ENCODE measurements around the gene NPM3. TPM values are rescaled to one million over a fixed set of nuclear protein-coding genes. Genes with fewer than 3 reads are reported as not detected.
"Not testable (repeated sequence)": the region's sequence is repeated elsewhere in the genome, so short reads cannot be mapped to it uniquely, and the experiment has no call there.

The NPM3 gene
- polyA plus RNA-seq, 1 experiment, result 35.6 TPM

DNA sequence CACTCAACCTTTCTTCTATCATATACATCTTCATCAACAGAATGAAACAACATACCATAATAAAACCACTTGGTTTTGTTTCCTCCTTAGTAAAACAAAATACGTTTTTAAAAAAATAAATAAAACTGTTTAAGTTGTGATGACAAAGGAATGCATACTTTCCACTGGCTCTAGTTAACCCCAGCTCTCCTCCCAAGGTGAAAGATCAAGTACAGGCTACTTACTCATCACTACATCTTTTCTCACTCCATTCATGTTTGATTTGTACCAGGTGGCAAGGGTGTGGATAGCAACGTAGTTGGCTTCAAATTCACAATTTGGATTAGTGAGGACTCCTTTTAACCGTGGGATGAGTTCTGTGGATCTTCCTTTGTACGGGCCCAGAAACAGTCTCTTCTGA, 20.3 kb upstream of the NPM3 start:
- POLR2A ChIA-PET, result no interaction called here
- Histone ChIP-seq H3K4me3 (ENCODE audit: low read depth, low read length) (no peak overlapping the region), H3K27me3 (ENCODE audit: control insufficient read depth, insufficient read depth, low read length) (no peaks in the 10 kb centered on the region), H3K36me3 (ENCODE audit: control insufficient read depth, insufficient read depth, low read length) (peaks cover 21% of the 10 kb centered on the region)
- CTCF ChIA-PET, result interaction anchor here (0.9 to 2.1 kb wide), 3 partner anchors 8 to 211 kb away, joined by 3 to 6 read pairs (median 5); no protein-coding TSS in a partner anchor
- TF ChIP-seq, protein P1, sequence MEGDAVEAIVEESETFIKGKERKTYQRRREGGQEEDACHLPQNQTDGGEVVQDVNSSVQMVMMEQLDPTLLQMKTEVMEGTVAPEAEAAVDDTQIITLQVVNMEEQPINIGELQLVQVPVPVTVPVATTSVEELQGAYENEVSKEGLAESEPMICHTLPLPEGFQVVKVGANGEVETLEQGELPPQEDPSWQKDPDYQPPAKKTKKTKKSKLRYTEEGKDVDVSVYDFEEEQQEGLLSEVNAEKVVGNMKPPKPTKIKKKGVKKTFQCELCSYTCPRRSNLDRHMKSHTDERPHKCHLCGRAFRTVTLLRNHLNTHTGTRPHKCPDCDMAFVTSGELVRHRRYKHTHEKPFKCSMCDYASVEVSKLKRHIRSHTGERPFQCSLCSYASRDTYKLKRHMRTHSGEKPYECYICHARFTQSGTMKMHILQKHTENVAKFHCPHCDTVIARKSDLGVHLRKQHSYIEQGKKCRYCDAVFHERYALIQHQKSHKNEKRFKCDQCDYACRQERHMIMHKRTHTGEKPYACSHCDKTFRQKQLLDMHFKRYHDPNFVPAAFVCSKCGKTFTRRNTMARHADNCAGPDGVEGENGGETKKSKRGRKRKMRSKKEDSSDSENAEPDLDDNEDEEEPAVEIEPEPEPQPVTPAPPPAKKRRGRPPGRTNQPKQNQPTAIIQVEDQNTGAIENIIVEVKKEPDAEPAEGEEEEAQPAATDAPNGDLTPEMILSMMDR (IDR thresholded peaks at IDR 0.05; ENCODE audit: insufficient read depth, low read depth, low read length), result no peak
- no peak for DNase-seq (ENCODE audit: low read depth)

DNA sequence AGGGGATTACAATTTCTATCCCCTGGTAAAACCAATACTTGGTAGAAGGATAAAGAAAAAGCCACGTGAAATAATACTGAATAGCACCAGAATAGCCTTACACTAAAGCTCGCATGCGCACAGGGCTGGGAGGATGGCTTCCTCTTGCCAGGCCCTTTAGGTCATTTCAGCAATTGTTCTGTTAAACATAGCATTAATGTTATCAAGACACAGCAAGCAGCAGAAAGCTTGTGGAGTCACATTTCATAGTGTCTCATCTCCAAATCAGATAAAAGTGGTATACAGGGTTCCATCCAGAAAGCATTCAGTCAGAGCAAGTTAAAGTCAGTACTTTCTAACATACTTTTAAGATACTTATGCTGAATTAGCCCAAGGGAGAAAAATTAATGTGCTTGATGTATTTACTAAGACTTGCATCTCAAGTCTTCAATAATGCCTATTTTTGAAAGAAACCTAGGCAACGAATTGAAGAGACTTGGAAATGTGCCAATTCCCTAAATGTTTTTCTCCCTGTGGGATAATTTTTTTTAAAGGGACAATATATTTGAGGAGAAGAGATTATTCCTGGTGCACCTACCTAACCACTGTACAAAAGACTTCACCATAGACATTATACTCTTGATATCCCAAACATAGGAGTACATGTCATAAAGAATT, 14.3 kb upstream of the NPM3 start:
- POLR2A ChIA-PET, result no interaction called here
- Histone ChIP-seq H3K4me3 (ENCODE audit: low read depth, low read length) (no peak overlapping the region), H3K27me3 (ENCODE audit: control insufficient read depth, insufficient read depth, low read length) (no peaks in the 10 kb centered on the region), H3K36me3 (ENCODE audit: control insufficient read depth, insufficient read depth, low read length) (peaks cover 18% of the 10 kb centered on the region)
- TF ChIP-seq, protein P1 (IDR thresholded peaks at IDR 0.05; ENCODE audit: insufficient read depth, low read depth, low read length), result no peak
- DNase-seq (ENCODE audit: low read depth), result no peak
- CTCF ChIA-PET, result interaction anchor here (1.4 to 3.6 kb wide), 3 partner anchors 14 to 583 kb away, joined by 3 to 21 read pairs (median 5); partner anchors contain the start of gene NPM3

DNA sequence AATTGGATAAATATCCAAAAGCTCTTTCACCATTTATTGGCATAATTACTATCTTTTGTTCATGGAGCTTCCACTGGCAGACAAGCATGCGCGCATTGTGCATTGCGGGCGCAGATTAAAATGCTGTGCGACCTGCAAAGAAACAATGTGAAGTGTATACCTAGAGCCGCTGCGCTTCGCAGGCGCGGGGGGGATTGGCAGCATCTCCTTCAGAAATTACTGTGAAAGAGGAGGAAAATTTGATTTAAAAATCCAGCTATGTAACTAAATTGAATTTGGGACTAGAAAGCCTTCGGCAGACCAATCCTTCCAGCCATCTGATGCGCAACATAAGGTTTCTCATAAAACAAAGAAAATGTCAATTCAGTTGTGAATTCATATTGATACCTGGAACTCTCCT, 10.3 kb upstream of the NPM3 start:
- ChIA-PET CTCF (interaction anchor here (1.1 to 1.5 kb wide), 3 partner anchors 12 to 191 kb away, joined by 4 to 5 read pairs (median 4); no protein-coding TSS in a partner anchor), POLR2A (no interaction called here)
- H3K27me3 ChIP-seq (ENCODE audit: control insufficient read depth, insufficient read depth, low read length), result no peaks in the 10 kb centered on the region
- peaks cover 12% of the 10 kb centered on the region for H3K36me3 ChIP-seq (ENCODE audit: control insufficient read depth, insufficient read depth, low read length)
- DNase-seq (ENCODE audit: low read depth), result no peak
- H3K4me3 ChIP-seq (ENCODE audit: low read depth, low read length), result no peak overlapping the region
- TF ChIP-seq, protein P1 (IDR thresholded peaks at IDR 0.05; ENCODE audit: insufficient read depth, low read depth, low read length), result no peak

DNA sequence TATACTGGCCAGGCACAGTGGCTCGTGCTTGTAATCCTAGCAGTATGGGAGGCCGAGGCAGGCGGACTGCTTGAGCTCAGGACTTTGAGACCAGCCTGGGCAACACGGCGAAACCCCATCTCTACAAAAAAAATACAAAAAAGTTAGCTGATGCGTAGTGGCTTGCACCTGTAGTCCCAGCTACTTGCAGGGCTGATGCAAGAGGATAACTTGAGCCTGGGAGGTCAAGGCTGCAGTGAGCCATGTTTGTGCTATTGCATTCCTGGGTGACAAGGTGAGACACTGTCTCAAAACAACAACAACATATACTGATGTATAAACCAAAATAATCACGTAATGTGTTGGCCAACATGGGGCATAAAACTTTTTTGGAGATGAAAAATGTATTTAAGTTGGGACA, 6.4 kb upstream of the NPM3 start:
- TF ChIP-seq, protein P1 (IDR thresholded peaks at IDR 0.05; ENCODE audit: insufficient read depth, low read depth, low read length), result no peak
- no peak overlapping the region for H3K4me3 ChIP-seq (ENCODE audit: low read depth, low read length)
- ChIA-PET CTCF (interaction anchor here (0.7 to 1.0 kb wide), 2 partner anchors 8 to 11 kb away, joined by 3 read pairs; no protein-coding TSS in a partner anchor), POLR2A (no interaction called here)
- no peak for DNase-seq (ENCODE audit: low read depth)
- no peaks in the 10 kb centered on the region for H3K27me3 ChIP-seq (ENCODE audit: control insufficient read depth, insufficient read depth, low read length)
- peaks cover 16% of the 10 kb centered on the region for H3K36me3 ChIP-seq (ENCODE audit: control insufficient read depth, insufficient read depth, low read length)

DNA sequence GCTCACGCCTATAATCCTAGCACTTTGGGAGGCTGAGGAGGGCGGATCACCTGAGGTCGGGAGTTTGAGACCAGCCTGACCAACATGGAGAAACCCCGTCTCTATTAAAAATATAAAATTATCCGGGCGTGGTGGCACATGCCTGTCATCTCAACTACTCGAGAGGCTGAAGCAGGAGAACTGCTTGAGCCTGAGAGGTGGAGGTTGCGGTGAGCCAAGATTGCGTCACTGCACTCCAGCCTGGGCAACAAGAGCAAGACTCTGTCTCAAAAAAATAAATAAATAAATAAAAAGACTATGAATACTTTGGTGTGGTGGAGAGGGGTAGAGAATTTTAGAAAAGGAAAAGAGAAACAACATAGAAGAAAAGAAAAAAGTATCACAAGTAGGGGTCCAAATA, 6.0 kb upstream of the NPM3 start:
- DNase-seq (ENCODE audit: low read depth); H3K27me3 ChIP-seq (ENCODE audit: control insufficient read depth, insufficient read depth, low read length); H3K4me3 ChIP-seq (ENCODE audit: low read depth, low read length); POLR2A ChIA-PET: not testable (repeated sequence)
- CTCF ChIA-PET, result interaction anchor here (0.7 kb wide), 1 partner anchor 11 kb away, joined by 3 read pairs; no protein-coding TSS in a partner anchor
- peaks cover 16% of the 10 kb centered on the region for H3K36me3 ChIP-seq (ENCODE audit: control insufficient read depth, insufficient read depth, low read length)
